OCI-LY7 (cell line): ENCODE data around the gene PLEKHH2.

Experiments used
- EZH2phosphoT487 ChIP-seq: fragments of 200-600 bp; sonication (generic); IDR thresholded peaks from 2 replicates; pipeline ENCODE4 v1.6.1; 2018; ENCODE audit warnings: low read depth, borderline replicate concordance, mild to moderate bottlenecking, mixed run types, antibody characterized with exemption, low read length, moderate library complexity, mixed read lengths
- TF ChIP-seq, protein P1 (sequence below): fragments of 200-600 bp; sonication (generic); conservative IDR thresholded peaks from 2 replicates; pipeline ENCODE4 v1.5.1; 2014; ENCODE audit warnings: mild to moderate bottlenecking, antibody characterized with exemption, low read length, moderate library complexity, mixed read lengths

- TF ChIP-seq, protein P1, sequence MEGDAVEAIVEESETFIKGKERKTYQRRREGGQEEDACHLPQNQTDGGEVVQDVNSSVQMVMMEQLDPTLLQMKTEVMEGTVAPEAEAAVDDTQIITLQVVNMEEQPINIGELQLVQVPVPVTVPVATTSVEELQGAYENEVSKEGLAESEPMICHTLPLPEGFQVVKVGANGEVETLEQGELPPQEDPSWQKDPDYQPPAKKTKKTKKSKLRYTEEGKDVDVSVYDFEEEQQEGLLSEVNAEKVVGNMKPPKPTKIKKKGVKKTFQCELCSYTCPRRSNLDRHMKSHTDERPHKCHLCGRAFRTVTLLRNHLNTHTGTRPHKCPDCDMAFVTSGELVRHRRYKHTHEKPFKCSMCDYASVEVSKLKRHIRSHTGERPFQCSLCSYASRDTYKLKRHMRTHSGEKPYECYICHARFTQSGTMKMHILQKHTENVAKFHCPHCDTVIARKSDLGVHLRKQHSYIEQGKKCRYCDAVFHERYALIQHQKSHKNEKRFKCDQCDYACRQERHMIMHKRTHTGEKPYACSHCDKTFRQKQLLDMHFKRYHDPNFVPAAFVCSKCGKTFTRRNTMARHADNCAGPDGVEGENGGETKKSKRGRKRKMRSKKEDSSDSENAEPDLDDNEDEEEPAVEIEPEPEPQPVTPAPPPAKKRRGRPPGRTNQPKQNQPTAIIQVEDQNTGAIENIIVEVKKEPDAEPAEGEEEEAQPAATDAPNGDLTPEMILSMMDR = no peak
- TF ChIP-seq EZH2phosphoT487 = no peak
Observed at GRCh38 chr2:43643680-43644079, 6.6 kb downstream of the PLEKHH2 start.
